ENCODE results near the gene UTP15.
A peak's percentile ranks its signal among the peaks of the same experiment; 100 is the strongest.

Gene UTP15

GRCh38 chr5:73582285-73583145 lies 17.0 kb downstream of the UTP15 start:
- DNase-seq: no peak

- DNase-seq: no peak
Measured at GRCh38 chr5:73587923-73588322, 22.4 kb downstream of the UTP15 start.

- DNase-seq: peak; percentile 39 to 72
Measured at GRCh38 chr5:73591102-73591695, 25.7 kb downstream of the UTP15 start.

- DNase-seq: no peak
Measured at GRCh38 chr5:73591698-73592501, 26.4 kb downstream of the UTP15 start.

GRCh38 chr5:73592551-73592950 lies 27.0 kb downstream of the UTP15 start:
- DNase-seq: no peak

GRCh38 chr5:73596705-73597328 lies 31.3 kb downstream of the UTP15 start:
- DNase-seq: peak in 1 of 2 donors; percentile 4

- no peak for DNase-seq
Measured at GRCh38 chr5:73599380-73599779, 33.8 kb downstream of the UTP15 start.

- DNase-seq: no peak
Measured at GRCh38 chr5:73603998-73604397, 38.5 kb downstream of the UTP15 start.

- DNase-seq: no peak
Measured at GRCh38 chr5:73605223-73606087, 39.9 kb downstream of the UTP15 start.

- DNase-seq: no peak
Measured at GRCh38 chr5:73606206-73606753, 40.7 kb downstream of the UTP15 start.

GRCh38 chr5:73607228-73607627 lies 41.7 kb downstream of the UTP15 start:
- no peak for DNase-seq

- DNase-seq: no peak
Measured at GRCh38 chr5:73612799-73613198, 47.3 kb downstream of the UTP15 start.

GRCh38 chr5:73615085-73615484 lies 49.5 kb downstream of the UTP15 start:
- DNase-seq: no peak

- no peak for DNase-seq
Measured at GRCh38 chr5:73615947-73616346, 50.4 kb downstream of the UTP15 start.

- DNase-seq: no peak
Measured at GRCh38 chr5:73617510-73618279, 52.2 kb downstream of the UTP15 start.

GRCh38 chr5:73619606-73620333 lies 54.2 kb downstream of the UTP15 start:
- DNase-seq: no peak

- DNase-seq: no peak
Measured at GRCh38 chr5:73620334-73620687, 54.8 kb downstream of the UTP15 start.

GRCh38 chr5:73623060-73623459 lies 57.5 kb downstream of the UTP15 start:
- no peak for DNase-seq

GRCh38 chr5:73623901-73624404 lies 58.4 kb downstream of the UTP15 start:
- no peak for DNase-seq

GRCh38 chr5:73624888-73625287 lies 59.3 kb downstream of the UTP15 start:
- no peak for DNase-seq

Measured in activated CD4-positive, alpha-beta T cell treated with anti-CD3 and anti-CD28 coated beads for 4 hours (primary cell).